RWPE1 (cell line): Measurements from ENCODE around the gene CLCA4.

ENCODE experiments used
- CTCF ChIA-PET: fragments of 350-600 bp; sonication (Branson Sonifier 250); formaldehyde crosslinking; extraction: SDS; loops from one replicate; lab custom pipeline; 2021; lab: Yijun Ruan, JAX
- POLR2A ChIA-PET: fragments of 400-600 bp; formaldehyde crosslinking; extraction: SDS; loops from one replicate; lab custom pipeline; 2020; ENCODE audit warnings: antibody characterized with exemption; ENCODE audit not compliant: low non-redundant PET; lab: Yijun Ruan, JAX
- DNase-seq: peaks from one replicate; pipeline ENCODE4 v3.0.0; 2012; ENCODE audit warnings: low spot score
- H3K27ac ChIP-seq: fragments of 450-650 bp; 2 replicates; pipeline ENCODE4 v1.5.1; 2017
- TF ChIP-seq, protein P1 (sequence below): fragments of 450-650 bp; conservative IDR thresholded peaks from 2 replicates; pipeline ENCODE4 v1.5.1; 2017; ENCODE audit warnings: low read depth, mild to moderate bottlenecking

CLCA4 gene

DNA sequence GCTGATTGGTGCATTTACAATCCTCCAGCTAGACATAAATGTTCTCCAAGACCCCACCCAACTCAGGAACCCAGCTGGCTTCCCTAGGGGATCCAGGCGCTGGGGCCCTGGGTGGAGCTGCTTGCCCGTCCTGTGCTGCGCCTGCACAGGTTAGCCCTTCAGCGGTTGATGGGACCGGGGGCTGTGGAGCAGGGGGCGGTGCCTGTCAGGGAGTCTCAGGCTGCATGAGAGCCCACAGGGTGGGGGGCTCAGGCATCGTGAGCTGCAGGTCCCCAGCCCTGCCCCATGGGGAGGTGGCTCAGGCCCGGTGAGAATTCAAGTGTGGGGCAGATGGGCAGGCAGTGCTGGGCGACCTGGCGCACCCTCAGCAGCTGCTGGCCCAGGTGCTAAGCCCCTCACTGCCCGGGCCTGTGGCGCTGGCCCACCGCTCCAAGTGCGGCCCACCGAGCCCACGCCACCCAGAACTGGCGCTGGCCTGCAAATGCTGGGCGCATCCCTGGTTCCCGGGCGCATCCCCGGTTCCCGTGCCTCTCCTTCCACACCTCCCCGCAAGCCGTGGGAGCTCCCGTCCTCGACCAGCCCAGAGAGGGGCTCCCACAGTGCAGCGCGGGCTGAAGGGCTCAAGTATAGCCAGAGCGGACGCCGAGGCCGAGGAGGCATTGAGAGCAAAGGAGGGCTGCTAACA, 23.1 kb upstream of the CLCA4 start:
- DNase-seq: no peak
- CTCF ChIA-PET: no interaction called here

DNA sequence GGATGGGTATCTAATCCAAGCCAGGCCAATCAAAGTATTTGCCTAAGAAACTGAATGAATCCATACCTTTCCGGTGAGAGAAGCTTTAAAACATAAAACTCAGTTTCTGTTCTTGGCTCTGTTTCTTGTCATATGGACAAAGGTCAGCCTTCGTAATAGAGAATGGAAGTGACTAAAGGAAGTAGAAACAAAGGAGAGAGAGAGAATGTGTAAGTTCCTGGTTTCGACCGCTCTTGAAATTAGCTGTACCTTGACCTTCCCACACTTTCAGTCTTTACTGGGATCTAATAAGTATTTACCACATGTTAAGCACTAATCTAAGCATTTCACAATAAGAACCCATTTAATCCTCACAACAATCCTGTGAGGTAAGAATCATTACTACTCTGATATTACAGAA, 19.6 kb upstream of the CLCA4 start:
- CTCF ChIA-PET: no interaction called here

More for the DNA sequence above, 23.1 kb upstream of the CLCA4 start:
- POLR2A ChIA-PET: no interaction called here
- H3K27ac ChIP-seq: no peak overlapping the region
- TF ChIP-seq, protein P1, sequence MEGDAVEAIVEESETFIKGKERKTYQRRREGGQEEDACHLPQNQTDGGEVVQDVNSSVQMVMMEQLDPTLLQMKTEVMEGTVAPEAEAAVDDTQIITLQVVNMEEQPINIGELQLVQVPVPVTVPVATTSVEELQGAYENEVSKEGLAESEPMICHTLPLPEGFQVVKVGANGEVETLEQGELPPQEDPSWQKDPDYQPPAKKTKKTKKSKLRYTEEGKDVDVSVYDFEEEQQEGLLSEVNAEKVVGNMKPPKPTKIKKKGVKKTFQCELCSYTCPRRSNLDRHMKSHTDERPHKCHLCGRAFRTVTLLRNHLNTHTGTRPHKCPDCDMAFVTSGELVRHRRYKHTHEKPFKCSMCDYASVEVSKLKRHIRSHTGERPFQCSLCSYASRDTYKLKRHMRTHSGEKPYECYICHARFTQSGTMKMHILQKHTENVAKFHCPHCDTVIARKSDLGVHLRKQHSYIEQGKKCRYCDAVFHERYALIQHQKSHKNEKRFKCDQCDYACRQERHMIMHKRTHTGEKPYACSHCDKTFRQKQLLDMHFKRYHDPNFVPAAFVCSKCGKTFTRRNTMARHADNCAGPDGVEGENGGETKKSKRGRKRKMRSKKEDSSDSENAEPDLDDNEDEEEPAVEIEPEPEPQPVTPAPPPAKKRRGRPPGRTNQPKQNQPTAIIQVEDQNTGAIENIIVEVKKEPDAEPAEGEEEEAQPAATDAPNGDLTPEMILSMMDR: no peak

DNA sequence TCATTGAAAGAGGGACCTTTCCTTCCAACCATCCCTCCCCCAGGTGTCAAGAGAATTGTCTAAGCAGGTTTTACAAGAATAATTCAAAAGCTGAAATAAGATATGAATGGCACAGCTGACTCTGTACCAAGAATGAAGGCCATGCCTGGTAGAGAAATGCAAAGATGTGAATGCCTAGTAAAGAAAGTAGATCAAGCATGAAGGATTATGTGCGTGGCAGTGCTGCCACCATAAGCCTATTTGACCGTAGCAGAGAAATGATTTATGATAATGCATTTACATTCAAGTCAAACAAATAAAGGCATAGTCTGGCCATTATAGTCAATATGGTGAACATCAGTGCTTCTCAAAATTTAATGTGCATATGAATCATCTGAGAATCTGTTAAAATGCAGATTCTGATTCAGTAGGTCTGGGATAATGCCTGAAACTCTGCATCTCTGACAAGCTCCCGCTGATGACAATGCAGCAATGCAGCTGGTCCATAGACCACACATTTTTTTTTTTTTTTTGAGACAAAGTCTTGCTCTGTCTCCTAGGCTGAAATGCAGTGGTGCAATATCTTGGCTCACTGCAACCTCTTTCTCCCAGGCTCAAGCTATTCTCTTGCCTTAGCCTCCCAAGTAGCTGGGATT, 16.6 kb upstream of the CLCA4 start:
- ChIA-PET POLR2A (no interaction called here), CTCF (interaction anchor here (0.6 kb wide), 1 partner anchor 21 kb away, joined by 3 read pairs; no protein-coding TSS in a partner anchor)
- H3K27ac ChIP-seq: no peak overlapping the region
- TF ChIP-seq, protein P1: no peak
- DNase-seq: no peak

More for the DNA sequence above, 19.6 kb upstream of the CLCA4 start:
- no peak overlapping the region for H3K27ac ChIP-seq
- POLR2A ChIA-PET: no interaction called here
- TF ChIP-seq, protein P1: no peak
- no peak for DNase-seq

DNA sequence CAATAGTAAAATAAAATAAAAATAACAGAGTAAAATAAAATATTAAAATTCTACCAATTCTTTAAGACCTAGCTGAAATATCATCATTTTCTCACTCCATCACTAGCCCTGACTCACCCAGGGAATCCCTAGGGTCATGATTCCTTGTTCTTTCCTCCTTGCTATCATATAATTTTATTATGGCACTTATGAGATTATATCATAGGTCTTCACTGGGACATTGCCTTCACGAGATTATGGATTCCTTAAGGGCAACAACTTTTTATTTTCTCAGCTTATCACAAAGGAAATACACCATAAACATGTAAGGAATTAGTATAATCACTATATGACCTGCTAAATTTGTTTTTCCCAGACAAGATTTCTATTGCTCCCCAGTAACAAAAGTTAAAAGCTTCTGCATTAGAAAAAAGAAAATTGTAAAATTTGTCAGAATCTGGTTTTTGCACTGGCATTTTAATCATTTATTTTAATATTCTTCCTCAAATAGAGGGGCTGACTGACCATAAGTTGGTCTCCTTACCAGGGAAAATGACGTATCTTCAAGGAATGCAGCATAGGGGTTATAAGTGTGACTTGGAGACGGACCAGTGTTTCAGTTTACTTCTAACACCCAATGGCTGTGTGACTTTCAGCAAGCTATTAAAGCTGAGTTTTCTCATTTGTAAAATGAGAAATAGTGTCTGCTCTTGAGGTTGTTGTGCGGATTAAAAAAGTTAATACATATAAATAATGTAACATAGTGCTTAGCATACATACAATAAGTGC, 8.8 kb upstream of the CLCA4 start:
- TF ChIP-seq, protein P1: no peak
- DNase-seq: no peak
- CTCF ChIA-PET: no interaction called here
- no peak overlapping the region for H3K27ac ChIP-seq
- POLR2A ChIA-PET: interaction anchor here (0.8 kb wide), 1 partner anchor 142 kb away, joined by 4 read pairs; the partner anchor contains the start of gene ODF2L

DNA sequence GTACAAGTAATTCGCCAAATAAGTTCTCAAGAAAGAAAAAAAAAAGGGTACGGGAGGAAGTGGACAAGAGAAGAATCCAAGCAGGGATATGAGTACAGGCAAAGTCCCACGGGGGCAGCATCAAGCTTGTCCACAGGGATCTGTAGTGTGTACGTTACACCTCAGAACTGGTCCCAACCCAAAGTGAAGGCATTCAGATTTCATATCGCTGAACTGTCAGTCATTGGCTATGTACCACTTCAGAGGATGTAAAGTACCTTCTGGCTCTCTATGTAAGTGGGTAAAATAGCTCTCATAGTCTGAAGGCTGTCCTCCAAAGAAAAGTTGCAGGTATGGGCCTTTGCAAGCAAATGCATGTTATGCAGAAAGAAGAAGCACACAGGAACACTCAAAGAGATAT, 8.1 kb upstream of the CLCA4 start:
- ChIA-PET CTCF (interaction anchor here (0.7 kb wide), 1 partner anchor 140 kb away, joined by 5 read pairs; no protein-coding TSS in a partner anchor), POLR2A (interaction anchor here (0.8 kb wide), 1 partner anchor 142 kb away, joined by 4 read pairs; the partner anchor contains the start of gene ODF2L)
- TF ChIP-seq, protein P1: no peak
- DNase-seq: no peak
- H3K27ac ChIP-seq: no peak overlapping the region

DNA sequence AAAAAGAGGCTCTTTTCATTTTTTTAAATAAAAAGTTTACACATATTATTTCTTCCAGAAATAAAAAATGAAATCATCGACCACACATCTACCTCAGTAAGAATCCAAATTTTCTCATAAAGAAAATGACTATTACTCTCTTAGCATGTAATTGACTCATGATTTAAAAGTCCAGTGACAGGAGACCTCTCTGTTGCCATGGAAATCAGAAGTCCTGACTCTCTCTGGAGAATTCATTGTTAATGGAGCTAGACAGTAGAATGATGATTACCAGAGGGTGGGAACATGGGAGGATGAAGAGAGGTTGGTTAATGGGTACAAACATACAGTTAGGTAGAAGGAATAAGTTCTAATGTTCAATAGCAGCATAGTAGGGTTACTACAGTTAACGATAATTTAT, 5.0 kb upstream of the CLCA4 start:
- ChIA-PET CTCF (interaction anchor here (1.3 kb wide), 1 partner anchor 163 kb away, joined by 3 read pairs; the partner anchor contains the start of gene SH3GLB1), POLR2A (no interaction called here)
- TF ChIP-seq, protein P1: no peak
- H3K27ac ChIP-seq: no peak overlapping the region
- no peak for DNase-seq
